GM18868 (cell line): ENCODE results near the gene PLPP4.

Source experiments
- ATAC-seq: cut with Tn5 transposase; IDR thresholded peaks from one replicate; pipeline ENCODE4 v1.9.1; 2021; ENCODE audit warnings: mild to moderate bottlenecking, moderate library complexity; ENCODE audit not compliant: unreplicated experiment

The PLPP4 gene

DNA sequence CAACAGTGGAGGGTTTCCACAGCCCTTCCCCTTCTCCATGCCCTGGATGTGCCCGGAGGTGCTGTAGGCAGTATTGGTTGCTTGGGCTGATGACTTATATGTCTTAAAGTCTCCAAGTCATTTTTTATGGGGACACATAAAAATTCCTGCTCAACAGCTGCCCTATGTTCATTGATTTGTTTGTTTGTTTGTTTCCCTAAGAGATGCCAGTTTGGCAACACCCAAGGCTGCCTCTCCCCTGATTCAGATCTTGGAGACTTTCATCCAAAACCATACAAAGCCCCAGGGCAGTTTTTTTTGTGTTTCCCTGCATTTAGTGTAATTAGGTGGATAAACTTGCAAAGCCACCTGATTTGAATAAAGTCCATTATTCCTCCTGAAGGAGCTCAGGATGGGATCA is 115.3 kb downstream of the PLPP4 start:
- ATAC-seq = no peak

DNA sequence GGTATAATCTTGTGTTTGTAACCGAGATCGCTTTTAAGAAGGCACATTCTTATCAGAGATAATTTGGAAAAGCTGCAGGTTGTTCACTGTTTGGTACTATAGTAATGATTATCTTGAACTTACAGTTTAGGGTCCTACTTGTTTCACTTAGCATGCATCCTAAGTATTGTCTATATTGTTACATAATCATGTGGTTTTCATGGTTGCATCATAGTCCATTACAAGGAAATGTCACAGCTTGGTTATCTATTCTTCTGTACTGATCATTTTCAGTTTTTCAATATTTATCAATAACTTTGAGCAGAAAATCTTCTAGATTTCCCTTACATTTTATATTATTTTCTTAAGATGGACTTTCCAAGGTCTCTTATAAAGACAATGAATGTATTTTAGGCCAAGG is 116.3 kb downstream of the PLPP4 start:
- no peak for ATAC-seq

DNA sequence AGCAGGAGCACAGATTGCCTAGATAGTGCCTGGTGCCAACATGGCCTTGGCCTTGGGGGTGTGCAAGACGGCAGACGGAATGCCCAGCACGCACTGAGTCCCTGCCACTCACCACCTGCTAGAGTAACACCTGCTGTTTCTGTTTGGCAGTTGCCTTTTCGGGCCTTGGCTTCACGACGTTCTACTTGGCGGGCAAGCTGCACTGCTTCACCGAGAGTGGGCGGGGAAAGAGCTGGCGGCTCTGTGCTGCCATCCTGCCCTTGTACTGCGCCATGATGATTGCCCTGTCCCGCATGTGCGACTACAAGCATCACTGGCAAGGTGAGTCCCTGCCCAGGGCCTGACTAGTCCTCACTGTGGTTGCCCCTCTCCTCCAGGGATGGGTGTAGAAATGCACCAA is 118.0 kb downstream of the PLPP4 start:
- no peak for ATAC-seq

DNA sequence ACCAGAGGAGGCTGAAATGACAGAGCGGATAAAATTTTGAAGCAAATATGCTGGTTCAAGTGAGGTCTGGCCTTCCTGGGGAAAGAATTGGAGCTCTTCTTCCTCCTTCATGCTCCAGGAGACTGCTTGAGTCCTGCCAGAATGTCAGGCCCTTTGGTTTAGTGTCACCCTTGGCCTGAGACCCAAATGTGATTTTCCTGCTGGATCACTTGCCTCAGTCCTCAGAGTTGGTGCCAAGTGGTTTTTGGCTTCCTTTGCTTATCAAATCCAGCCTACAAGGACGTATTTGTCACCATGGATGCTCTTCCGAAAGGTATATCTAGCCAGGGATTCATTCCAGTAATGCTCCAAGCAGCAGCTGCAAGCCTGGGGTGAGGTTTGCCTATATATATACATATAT is 118.4 kb downstream of the PLPP4 start:
- no peak for ATAC-seq

DNA sequence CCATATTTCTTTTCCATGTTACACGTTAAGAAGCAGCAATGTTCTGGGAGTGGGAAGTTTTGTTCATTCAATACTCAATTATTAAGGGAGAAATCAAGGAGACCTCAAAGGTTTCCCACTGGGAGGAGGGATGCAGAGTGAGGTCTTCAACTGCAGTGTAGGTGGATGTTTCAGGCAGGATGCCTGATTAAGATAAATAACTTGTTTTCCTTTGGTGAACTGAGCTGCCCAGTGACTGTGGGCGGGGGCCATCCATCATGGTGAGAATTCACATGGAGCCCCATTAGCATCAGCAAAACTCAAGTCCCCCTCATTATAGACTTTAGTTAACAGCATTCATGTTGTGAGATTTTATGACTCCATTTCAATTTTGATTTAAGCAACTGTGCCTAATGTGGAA is 121.1 kb downstream of the PLPP4 start:
- ATAC-seq = no peak

DNA sequence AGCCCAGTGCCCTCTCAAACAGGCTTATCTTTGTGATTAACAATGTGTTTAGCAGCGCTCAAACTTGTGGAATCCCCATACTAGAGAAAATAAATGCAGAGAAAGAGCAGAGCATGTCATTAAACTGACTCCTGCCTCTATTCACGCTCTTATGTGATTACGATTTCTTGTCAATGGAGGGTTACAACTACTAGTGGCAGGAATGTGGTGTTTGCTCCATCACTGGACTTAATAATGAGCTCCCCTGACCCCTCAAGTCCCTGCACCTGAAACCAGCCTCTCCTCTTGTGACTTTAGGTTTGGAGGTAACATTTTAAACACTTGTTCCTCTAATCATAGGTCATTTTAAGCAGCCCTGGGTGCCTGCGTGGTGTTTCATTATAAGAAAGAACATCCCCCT is 121.9 kb downstream of the PLPP4 start:
- ATAC-seq = no peak

DNA sequence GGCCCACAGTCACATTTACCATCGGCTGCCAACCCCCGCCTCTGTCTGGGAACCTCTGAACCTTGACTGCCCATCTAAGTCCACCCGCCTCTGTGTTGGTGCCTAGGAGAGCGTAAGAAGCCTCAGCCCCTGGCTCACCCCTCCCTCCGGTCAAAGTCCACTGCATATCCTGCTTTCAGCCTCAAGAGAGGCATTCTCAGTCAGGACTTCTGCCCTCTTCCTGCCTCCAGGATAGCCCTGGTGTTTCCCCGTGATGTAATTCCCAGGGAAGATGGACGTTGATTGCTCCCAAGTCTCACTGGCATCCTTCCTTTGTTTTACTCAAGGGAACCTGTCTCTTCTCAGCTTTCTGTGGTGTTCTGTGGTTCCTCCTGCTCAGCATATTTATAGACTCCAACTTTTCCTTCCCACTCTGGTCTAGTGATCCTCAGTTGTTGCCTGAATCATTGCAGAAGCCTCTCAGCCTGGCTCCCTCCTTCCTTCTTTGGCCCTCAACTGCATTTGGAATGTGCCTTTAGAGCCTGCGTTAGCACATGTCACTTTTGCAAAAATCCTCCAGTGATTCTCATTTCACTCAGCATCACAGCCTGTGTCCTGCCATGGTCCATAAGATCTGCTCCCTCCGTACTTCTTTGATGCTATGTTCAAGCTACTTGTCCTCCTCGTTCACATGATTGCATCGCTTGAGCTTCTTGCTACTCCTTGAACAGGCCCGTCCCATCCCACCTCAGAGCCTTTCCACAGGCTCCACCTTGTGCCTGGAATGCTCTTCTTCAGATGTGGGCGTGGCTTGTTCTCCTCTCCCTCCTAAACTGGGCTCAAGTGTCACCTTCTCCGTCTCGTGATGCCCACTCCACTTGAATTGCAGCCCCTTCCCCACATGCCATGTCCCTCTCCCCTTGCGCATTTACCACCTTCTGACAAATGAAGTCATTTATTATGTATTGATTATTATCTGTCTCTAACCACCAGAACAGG is 124.2 kb downstream of the PLPP4 start:
- ATAC-seq = no peak

DNA sequence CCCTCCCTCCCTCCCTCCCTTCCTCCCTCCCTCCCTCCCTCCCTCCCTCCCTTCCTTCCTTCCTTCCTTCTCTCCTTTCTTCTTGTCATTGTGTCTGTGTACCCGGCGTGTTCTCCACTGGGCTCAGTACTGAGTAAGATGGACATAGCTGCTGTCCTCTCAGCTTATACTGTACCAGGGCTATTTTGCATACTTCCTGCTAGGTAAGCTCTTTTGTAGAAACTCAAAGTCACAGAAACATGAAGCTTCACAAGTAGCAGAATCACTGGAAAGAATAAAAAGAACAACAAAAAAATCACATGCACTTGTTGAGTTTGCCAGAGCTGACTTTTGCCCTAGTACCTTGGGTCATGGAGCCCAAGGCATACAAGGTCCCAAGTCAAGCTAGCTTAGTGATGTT is 125.7 kb downstream of the PLPP4 start:
- ATAC-seq = no peak

DNA sequence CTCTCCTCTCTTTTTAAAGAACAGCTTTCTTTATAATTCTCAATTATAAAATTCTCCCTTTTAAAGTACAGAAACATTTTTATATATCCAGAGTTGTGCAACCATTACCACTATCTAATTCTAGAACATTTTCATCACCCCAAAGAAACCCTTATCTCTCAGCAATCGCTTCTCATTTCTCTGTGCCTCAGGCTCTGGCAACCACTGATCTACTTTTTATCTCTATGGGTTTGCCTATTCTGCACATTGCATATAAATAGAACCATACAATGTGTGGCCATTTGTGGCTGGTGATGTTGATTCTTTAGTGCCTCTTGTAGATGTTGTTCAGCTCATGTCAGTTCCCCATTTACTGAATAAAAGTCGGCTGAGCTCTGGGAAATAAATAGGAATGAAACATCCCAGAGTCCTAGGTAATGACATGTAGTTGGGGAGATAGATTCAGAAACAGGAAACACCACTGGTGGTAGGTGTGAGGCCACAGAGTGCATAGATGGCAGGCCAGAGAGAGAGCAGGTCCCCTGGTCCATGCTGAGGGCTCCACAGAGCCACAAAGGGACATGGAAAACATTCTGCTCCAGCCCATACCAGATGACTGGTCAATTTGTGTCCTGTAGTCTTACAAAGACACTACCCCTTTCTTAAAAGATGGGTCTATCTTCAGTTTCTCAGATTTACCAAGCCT is 126.5 kb downstream of the PLPP4 start:
- ATAC-seq = no peak

DNA sequence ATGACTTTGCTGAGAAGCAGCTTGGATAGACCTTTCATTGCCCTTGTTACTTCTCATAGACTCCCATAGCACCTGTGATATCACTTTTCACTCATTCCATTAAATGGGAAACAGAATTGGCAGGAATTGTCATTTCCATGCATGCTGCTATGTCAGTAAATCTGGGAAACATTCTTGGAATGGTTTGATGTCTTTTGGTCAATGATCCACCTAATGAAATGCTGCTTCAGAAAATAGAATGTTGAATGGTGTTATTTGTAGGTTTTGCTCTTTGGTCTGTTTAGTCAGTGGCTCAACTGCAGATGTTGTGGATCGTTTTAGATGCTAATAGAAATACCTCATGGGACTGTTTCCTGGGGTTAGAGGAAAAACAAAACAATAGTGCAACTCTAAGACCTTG is 127.8 kb downstream of the PLPP4 start:
- ATAC-seq = no peak

DNA sequence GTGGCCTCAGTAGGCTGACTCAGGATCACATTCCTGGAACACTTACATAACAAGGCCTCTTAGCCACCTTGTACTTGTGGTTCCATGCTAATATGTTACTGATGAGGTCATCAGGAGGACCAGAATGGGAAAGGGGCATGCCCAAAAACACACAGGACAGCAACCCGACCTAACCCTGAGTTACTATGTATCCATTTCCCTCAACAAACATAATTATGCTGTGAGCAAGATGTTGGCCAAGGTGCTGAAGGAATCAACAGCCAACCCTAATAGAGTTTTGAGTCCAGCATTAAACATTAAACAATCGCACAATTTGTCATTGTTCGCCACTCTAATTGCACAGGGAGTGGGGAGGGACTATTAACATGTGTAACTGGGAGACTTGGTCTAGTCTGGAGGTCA is 129.4 kb downstream of the PLPP4 start:
- no peak for ATAC-seq

DNA sequence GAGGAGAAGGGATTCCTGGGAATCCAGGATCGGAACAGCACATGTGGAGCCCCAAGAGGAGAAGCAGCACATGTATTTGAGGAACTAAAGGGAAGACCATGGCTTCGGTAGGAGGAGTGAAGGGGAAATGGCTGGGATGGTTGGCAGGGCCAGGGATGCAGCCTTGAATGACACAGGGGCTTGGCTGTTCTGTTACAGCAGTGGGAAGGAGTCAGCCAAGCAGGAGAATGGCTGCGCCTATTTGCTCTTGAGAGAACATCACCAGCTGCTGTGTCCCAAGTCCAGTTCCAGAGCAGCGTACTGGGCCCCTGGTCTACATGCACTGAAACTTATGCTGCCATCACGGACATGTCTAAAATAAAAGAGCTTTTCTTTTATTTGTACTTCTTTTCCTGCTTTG is 130.0 kb downstream of the PLPP4 start:
- ATAC-seq = no peak

DNA sequence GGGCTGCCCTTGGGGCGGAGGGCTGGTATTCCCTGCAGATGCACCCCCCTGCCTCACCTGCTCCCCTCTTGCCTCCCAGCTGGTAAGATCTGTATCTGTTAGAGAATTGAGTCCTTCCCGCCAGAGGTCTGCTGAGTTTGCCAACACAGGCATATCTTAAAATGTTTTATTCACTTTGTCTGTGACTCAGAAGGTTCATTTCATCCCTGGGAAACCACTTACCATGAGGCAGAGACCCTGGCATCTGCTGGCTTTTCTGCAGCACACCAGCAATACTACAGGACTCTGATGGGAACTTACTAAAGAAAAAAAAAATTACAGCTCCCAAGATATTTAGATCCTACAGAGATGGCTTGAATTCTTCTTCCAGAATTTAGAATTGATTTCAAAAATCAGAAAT is 131.3 kb downstream of the PLPP4 start:
- no peak for ATAC-seq

DNA sequence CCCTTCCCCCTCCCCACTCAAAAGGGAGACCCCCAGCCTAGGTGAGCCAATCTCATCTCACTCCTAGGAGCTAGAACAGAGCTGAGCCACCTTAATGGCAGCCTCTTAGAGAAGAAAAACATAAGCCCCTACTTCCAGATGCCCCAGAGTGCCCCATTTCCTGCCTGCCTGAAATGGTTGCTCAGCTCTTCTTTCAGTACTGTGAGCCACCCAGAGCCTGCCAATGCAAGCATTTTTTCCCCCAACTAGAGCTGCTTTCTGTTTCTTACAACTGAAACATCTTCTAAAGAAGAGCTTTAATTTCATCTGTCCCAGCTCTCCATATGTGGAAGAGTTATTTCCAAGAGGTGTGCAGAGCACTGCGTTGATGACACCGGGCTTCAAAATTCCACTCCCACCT is 136.7 kb downstream of the PLPP4 start:
- no peak for ATAC-seq

DNA sequence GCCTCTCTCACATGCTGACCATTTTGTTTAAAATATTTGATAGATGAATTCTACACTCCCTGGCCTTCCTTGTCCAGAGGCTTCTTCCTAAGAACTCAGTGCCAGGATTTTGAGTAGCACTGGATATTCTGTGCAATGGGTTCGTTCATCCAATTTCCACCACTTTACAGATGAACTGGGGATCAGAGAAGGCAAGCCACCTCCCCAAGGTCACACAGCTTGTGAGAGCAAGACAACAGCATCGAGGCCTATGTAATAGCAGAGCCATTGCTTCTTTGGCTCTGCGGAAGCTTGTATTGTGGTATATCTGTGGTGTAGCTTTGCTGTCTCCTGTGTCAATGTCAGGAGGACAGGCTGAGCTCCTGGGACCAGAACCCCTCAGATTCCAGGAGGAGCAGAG is 140.9 kb downstream of the PLPP4 start:
- no peak for ATAC-seq

DNA sequence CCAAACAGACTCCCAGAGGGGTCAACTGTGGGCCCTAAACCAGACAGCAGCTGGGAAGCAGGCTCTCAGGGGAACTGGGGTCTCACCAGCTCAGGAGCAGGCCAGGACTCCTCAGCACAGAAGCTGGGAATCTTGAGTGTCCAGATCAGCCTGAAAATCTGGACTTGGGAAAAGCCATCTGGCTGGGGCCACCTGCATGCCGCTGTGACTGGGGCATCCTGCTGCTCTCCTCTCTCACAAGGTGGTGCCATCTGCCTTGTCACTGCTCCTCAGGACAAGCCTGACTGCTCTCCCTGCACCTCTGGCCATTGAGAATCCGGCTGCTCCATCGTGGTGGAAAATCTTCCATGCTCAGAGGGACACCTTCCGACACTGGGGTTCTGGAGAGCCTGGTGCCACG is 141.4 kb downstream of the PLPP4 start:
- ATAC-seq = no peak

DNA sequence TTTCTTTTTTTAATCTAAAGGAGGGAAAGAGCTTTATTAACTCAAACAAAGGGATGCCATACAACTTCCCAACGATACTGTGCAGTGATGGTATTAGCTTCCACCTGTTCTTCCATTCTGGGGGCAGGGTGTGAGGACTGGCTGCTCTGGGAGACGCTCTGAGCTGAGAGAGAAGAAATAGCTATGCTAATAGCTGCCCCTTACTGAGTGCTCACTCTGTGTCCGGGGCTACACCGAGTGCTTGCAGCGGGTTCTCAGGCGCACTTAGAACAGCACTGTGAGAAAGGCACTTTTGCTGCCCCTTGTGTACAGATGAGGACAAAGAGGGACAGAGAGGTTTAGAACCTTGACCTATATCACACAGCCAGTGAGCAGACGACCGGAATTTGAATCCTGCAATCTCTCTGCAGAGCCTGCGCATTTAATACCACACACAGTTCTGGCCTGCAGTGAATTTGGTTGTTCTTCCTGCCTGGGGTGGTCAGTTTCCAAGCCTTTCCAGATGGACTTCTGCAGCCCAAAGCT is 142.2 kb downstream of the PLPP4 start:
- ATAC-seq = no peak

DNA sequence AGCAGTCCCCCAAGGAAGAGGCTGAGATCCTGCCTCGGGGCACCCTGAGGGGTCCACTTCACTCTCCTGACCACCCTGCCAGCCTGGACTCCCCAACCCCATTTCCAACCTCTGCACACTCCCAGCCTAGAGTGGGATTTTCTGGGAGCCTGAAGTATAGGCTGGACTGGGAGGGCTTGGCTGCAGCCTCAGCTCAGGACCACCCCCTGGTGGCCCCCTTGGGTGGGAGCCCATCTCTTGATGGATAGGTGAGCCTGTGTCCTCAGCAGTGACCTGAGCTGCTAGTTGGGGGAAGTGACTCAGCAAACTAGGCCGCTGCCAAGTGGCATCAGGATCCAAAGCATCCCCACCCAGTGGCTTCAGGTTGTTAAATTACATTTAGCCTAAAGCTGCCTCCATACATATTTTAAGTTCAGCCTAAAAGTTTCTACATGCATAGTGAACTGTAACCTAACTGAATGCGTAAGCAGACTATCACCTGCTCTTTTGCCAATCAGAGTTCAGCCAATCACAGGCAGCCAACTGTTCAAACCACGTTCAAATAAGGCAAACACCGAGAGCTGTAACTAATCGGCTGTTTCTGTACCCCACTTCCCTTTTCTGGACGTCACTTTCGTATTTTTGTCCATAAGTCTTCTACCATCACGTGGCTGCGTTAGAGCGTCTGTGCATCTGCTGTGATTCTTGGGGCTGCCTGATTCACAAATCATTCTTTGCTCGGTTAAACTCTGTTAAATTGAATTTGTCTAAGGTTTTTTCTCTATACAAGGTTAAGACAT is 144.0 kb downstream of the PLPP4 start:
- no peak for ATAC-seq

DNA sequence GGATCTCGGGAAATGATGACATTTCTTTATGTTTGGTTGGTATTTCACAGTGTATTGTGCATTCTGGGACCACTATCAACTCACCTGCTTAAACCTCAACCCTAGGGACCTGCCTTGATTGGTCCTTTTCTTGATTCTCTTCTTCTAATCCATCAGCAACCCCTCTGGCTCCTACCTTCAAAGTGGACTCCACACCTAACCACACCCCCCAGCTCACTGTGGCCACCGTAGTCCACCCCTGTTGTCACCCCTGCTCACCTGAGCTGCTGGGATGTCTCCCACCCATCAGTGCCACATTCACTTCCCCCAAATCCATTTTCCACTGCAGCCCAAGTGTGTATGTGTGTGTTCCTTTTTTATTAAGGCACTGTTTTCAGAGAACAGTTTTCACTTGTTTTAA is 145.0 kb downstream of the PLPP4 start:
- no peak for ATAC-seq

DNA sequence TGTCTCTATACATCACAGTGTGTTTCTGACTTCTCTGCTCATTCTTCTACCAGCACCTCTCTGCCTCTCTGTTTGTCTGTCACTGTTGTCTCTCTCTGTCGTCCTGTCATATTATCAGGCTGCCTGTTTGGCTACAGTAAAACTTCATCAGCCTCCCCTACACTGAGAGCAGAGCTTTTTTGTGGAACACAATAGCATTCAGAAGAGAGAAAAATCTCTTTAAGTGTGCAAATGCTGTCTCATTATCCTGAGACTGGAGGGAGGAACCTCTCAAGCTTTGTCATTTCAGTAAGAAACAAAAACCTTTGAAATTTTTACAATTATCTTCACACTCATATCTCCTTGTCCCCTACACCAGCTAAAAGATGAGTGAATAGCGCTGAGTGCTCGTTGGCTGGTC is 148.4 kb downstream of the PLPP4 start:
- no peak for ATAC-seq

DNA sequence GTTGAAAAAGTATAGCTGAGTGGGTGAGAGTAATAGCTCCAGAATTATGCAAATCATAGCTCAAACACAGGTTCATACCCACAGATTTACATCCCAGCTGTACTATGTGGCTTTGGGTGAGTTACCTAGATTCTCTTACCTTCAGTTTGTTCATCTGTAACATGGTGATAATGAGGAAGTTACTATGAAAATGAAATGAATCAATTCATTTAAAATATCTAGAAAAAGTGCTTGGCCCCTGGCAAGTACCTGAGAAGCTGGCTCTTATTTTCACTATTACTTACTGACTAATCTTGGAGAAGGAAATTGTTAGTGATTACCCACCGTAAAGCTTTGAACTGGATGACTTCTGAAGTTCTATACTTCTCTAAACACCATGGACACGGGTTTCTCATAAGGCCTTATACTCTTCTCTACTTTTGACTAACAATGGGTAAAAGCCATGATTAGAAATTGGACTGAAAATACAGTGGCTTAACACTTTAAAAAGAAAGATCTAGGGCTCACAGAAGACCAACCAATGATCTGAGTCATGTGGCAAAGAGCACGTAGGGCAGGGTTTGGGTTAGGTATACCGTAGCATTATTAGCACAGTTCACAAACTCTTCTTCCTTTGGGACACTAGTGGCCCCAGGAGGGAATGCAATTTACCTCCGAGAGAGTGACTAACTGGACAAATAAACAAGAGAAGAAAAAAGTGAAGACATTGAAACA is 149.2 kb downstream of the PLPP4 start:
- ATAC-seq = peak; percentile 77
